H1 (cell line): Measurements from ENCODE around the gene FLCN. TPM values are rescaled to one million over a fixed set of nuclear protein-coding genes. Genes with fewer than 3 reads are reported as not detected.

Experiments
- ASH2L ChIP-seq: fragments of 200-600, 300-600 bp; sonication (generic); IDR thresholded peaks from one replicate; pipeline ENCODE4 v1.7.1; 2017; ENCODE audit warnings: low read length
- CEBPB ChIP-seq: IDR thresholded peaks from 2 replicates; pipeline ENCODE4 v1.6.1; 2012; ENCODE audit warnings: low read depth, low read length
- HDAC2 ChIP-seq, 2 experiments: fragments of 300-600 bp in 1 of 2; sonication (generic) in 1 of 2; IDR thresholded peaks; 2 replicates each; pipeline ENCODE4 v1.6.1; 2011 to 2012; ENCODE audit warnings: low read depth in 2 of 2, low read length in 2 of 2, mild to moderate bottlenecking in 2 of 2, moderate library complexity in 2 of 2, borderline replicate concordance in 1 of 2, inconsistent platforms in 1 of 2
- HDAC6 ChIP-seq: IDR thresholded peaks from one replicate; pipeline ENCODE4 v1.7.1; 2012; ENCODE audit warnings: low read depth, mild to moderate bottlenecking, inconsistent platforms, low read length, moderate library complexity
- KDM1A ChIP-seq: fragments of 200-600, 300-600 bp; sonication (generic); IDR thresholded peaks from 2 replicates; pipeline ENCODE4 v1.7.1; 2016; ENCODE audit warnings: mild to moderate bottlenecking, low read length, borderline replicate concordance
- KDM4A ChIP-seq: IDR thresholded peaks from one replicate; pipeline ENCODE4 v1.7.1; 2012; ENCODE audit warnings: low read depth, mild to moderate bottlenecking, moderate library complexity, low read length, inconsistent platforms; ENCODE audit not compliant: severe bottlenecking
- KDM5A ChIP-seq: fragments of 200-600 bp; IDR thresholded peaks from 2 replicates; pipeline ENCODE4 v1.7.1; 2012; ENCODE audit warnings: mild to moderate bottlenecking, low read length, inconsistent platforms, mixed read lengths
- POLR2A ChIP-seq, 2 experiments: IDR thresholded peaks; 1 replicate in 1 of 2; 2 replicates in 1 of 2; pipeline ENCODE4 v1.6.1; 2011; ENCODE audit warnings: low read depth in 2 of 2, low read length in 2 of 2, mild to moderate bottlenecking in 2 of 2; ENCODE audit errors: control extremely low read depth in 1 of 2
- POU5F1 ChIP-seq: IDR thresholded peaks from 2 replicates; pipeline ENCODE4 v1.6.1; 2011; ENCODE audit warnings: low read depth, mild to moderate bottlenecking, low read length, moderate library complexity
- RBBP5 ChIP-seq: IDR thresholded peaks from 2 replicates; pipeline ENCODE4 v1.7.1; 2012; ENCODE audit warnings: low read depth, mild to moderate bottlenecking, inconsistent platforms, low read length, moderate library complexity, borderline replicate concordance
- RNF2 ChIP-seq: fragments of 200-900, 300-1000 bp; sonication (generic); IDR thresholded peaks from 2 replicates; pipeline ENCODE4 v1.7.1; 2016; ENCODE audit warnings: borderline replicate concordance, low read depth, mild to moderate bottlenecking, antibody characterized with exemption, low read length; ENCODE audit not compliant: poor library complexity, severe bottlenecking; ENCODE audit errors: missing control alignments
- SAP30 ChIP-seq: fragments of 300-600 bp; sonication (generic); IDR thresholded peaks from 2 replicates; pipeline ENCODE4 v1.7.1; 2012; ENCODE audit warnings: low read length, moderate library complexity, mild to moderate bottlenecking, inconsistent platforms; ENCODE audit not compliant: insufficient read depth, insufficient replicate concordance
- SIN3A ChIP-seq, 2 experiments: IDR thresholded peaks in 1 of 2; conservative IDR thresholded peaks in 1 of 2; 2 replicates each; pipeline ENCODE4 v1.6.1; 2011 to 2012; ENCODE audit warnings: low read length in 2 of 2, improper control_type of control experiment in 1 of 2, low read depth in 1 of 2, mild to moderate bottlenecking in 1 of 2
- SRF ChIP-seq: IDR thresholded peaks from 2 replicates; pipeline ENCODE4 v1.6.1; 2011; ENCODE audit warnings: mild to moderate bottlenecking, low read depth, low read length, moderate library complexity
- TBP ChIP-seq: IDR thresholded peaks from 2 replicates; pipeline ENCODE4 v1.6.1; 2011; ENCODE audit warnings: low read depth, low read length, improper control_type of control experiment
- ZNF274 ChIP-seq: IDR thresholded peaks from 2 replicates; pipeline ENCODE4 v1.7.0; 2012; ENCODE audit warnings: low read length, borderline replicate concordance; ENCODE audit errors: extremely low read depth
- polyA plus RNA-seq, 7 experiments: library from polyadenylated mRNA; depleted of rRNA in 3 of 7; stranded (reverse) in 5 of 7; unstranded in 2 of 7; fragments of >200 nt in 5 of 7; fragments of 200-250 nt in 2 of 7; gene quantifications; 1 replicate in 5 of 7; 2 replicates in 1 of 7; 4 replicates in 1 of 7; pipeline versions ENCODE4 v1.2.1 to v1.2.3, GENCODE V29; 2011 to 2013; ENCODE audit warnings: missing spikeins in 2 of 7, mixed read lengths in 2 of 7
- total RNA-seq: library from RNA; stranded (reverse); fragmentation: NEBNext Ultra II Directional; extraction: Animal tissue kit (Norgen Biotek cat#: 25700); gene quantifications from 2 replicates; pipeline ENCODE4 v1.2.1, GENCODE V29; 2021
- TF ChIP-seq, protein P1 (sequence below): IDR thresholded peaks from 2 replicates; pipeline ENCODE4 v1.6.1; 2012; ENCODE audit warnings: inconsistent platforms
- TF ChIP-seq, protein P2 (sequence below): IDR thresholded peaks from 2 replicates; pipeline ENCODE4 v1.6.1; 2012; ENCODE audit warnings: low read length, inconsistent platforms

FLCN gene
- total and polyA plus RNA-seq, 2 of the 8 experiments (the other 6 are each of a cell fraction or from before 2014, with no cell fraction given) = 15.6 to 34.6 TPM

DNA sequence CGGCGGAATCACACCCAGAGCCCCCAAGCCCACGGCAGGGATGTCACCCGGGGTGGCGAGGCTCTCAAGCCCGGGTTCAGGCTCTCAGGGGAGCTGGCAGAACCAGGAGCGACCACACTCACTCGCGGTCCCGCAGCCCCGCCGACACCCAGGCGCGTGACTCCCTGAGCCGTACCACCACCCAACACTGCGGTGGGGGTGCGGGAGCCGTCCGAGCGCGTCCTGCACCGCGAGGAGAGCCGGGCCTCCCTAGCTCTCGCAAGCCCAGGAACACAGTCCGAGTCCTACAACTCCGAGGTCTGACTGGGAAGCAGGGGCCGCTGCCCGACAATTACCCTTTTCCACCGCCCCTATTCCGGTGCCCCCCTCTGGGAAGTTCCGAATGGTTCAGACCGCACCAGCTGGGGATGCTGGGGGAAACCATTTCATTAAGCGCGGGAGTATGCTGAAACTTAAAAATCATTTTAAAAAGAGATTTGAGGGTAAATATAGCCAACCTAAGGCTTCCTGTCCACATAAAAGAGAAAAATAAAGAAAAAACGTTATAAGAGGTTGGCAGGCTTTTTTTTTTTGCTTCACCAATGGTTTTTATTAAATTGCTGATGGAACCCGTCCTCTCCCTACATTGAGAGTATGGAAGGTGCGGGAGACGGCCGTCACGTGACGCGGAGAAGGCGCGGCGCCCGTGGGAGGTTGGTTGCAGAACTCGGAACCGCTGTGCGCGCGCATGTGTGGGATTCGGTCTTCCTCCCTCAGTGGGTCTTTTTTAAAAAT lies at the start of gene FLCN (continued):
- TF ChIP-seq HDAC6 (no peak), RBBP5 (no peak; the same call in 1 of the 2 replicates), SIN3A (conservative IDR thresholded peaks at IDR 0.05 in 1 of 2, IDR thresholded peaks at IDR 0.05 in 1 of 2; ENCODE audit: low read depth in 1 of 2, low read length in 2 of 2) (peak; percentile 26 to 63; a peak in 1 of 4 replicates), POU5F1 (no peak), KDM1A (no peak), RNF2 (no peak), KDM4A (peak; percentile 96), KDM5A (no peak), HDAC2 (IDR thresholded peaks at IDR 0.05; ENCODE audit: borderline replicate concordance in 1 of 2, low read depth in 2 of 2, low read length in 2 of 2) (peak in 1 of 2 experiments; percentile 71; a peak in 2 of 4 replicates), SRF (no peak), TBP (peak; percentile 65), SAP30 (no peak), ASH2L (peak; percentile 67), ZNF274 (no peak), POLR2A (IDR thresholded peaks at IDR 0.05; ENCODE audit: control extremely low read depth in 1 of 2, low read depth in 2 of 2, low read length in 2 of 2) (peak; percentile 11 to 72), CEBPB (no peak)
- TF ChIP-seq, protein P1, sequence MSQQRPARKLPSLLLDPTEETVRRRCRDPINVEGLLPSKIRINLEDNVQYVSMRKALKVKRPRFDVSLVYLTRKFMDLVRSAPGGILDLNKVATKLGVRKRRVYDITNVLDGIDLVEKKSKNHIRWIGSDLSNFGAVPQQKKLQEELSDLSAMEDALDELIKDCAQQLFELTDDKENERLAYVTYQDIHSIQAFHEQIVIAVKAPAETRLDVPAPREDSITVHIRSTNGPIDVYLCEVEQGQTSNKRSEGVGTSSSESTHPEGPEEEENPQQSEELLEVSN = no peak
- TF ChIP-seq, protein P2, sequence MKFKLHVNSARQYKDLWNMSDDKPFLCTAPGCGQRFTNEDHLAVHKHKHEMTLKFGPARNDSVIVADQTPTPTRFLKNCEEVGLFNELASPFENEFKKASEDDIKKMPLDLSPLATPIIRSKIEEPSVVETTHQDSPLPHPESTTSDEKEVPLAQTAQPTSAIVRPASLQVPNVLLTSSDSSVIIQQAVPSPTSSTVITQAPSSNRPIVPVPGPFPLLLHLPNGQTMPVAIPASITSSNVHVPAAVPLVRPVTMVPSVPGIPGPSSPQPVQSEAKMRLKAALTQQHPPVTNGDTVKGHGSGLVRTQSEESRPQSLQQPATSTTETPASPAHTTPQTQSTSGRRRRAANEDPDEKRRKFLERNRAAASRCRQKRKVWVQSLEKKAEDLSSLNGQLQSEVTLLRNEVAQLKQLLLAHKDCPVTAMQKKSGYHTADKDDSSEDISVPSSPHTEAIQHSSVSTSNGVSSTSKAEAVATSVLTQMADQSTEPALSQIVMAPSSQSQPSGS = no peak
